IPS DF 4.7 (cell line): Measurements from ENCODE around the gene SMARCE1.
"Not testable (repeated sequence)": the region's sequence is repeated elsewhere in the genome, so short reads cannot be mapped to it uniquely, and the experiment has no call there.

Source experiments
- DNase-seq: peaks from one replicate; pipeline ENCODE4 v3.0.0-alpha.2; 2013; ENCODE audit warnings: low spot score; ENCODE audit errors: extremely low read depth

Gene SMARCE1

DNA sequence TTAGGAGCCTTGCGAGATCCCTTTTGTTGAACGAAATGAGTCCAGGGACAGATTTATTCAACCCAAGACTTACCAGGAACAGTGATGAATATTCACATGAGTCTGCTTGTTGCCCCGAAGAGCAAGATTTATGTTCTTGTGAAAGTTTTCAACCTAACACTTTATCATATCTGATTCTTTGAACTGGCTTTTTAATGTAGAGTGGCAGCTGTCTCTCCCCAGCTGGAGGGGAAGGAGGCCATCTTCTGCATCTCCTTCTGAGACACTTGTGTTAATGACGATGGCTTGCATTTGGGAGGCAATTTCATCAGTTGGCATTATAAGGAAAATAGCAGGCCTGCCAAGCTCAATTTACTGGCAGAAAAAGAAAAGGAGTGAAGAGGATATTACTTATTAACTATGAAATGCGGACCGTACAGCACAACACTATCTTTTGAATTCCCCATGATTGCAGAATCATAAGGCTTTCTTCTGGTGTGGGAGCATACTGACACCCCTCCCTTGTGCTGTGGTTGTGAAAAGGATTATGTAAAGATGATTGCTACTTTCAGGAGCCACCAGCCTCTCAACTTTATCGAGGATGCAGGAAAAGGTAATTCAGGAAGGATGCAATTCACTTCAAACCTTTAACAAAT, 35.7 kb downstream of the SMARCE1 start:
- no peak for DNase-seq

DNA sequence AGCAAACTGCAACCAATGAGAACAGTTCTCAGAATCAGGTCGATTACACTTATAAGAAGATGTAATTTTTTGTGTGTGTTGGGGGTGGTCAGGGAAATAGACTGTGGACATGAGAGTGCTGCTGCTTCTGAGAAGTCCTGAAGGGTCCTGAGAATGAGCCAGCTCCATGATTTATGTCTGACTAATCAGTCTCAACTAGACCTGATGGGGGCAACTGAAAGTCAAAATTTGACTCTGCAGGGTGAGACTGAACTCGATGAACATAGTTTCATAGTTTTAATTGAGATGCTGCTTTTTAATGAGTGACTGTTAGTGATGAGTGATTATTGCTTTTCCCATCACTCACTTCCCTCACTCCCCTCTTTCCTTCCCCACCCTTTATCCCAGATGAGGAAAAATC, 37.3 kb downstream of the SMARCE1 start:
- no peak for DNase-seq

DNA sequence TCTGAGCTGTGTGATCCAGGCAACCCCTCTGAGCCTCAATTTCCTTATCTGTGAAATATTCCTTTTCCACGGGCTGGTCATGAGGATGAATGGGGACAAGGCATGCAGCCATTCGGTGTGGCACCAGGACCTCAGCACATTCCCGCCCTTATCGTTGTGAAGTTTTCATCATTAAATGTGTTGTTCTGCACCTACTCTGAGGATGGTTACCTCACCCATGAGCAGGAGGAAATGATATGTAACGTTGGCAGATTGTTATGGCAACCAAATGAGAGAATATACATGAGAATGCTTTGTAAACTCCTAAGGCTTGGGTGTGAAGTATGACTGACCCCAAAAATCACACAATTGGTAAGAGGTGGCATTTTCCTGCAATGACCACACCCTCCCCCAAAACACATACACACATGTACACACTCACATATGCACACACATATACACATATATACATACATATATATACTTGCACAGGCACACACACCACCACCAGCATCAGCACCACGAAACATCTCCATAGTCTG, 39.5 kb downstream of the SMARCE1 start:
- no peak for DNase-seq

DNA sequence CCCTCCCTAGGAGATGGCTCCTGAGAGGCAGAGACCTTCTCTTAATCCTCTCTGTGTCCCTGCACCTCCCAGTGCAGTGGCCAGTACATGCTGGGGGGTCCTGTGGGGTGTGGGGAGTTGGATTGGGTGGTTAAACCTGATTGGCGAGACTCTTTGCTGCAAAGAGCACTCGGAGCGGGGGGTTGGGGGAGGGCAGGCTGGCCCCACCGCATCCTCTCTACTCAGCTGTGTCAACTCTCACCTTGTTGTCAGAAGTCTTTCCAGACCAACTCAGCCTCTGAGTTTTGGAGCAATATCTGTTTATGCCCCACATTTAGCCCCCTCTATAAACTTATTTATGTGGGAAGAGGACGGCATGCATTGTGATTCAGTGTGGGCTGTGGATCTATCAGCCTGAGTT, 40.0 kb downstream of the SMARCE1 start:
- DNase-seq: no peak

DNA sequence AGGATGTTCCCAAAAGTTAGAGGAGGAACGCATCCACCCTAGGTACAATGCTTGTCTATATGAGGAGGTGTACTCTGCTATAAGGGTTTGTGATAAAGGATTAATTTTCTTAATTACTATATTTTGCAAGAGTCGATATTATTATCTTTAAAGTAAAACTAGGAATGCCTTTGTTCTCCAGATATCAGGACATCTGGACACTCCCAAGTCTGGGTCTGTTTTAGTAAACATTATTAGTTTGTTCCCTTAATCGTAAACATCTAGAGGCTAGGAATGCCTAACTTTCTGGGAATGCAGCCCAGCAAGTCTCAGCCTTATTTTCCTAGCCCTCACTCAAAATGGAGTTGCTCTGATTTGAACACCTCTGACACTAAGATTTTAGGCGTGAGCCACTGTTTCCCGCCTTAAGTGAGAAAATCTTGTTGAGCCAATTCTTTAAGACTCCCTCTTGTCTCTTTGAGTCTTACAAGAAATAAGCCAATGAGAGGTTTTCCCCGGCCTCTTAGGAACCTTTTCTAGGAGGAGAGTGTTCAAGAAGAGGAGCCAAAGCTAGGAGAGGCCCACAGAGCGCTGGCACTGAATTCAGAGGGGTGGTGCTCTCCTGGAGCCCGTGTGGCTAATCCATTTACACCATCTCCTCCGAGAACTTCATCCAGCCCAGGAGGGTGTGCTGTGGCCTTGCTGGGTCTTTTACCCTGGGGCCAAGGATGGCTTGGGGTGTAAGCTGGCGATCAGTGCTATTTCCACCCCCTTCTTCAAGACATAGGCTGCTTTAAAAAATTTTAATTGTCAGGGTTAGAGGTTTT, 40.9 kb downstream of the SMARCE1 start:
- no peak for DNase-seq

DNA sequence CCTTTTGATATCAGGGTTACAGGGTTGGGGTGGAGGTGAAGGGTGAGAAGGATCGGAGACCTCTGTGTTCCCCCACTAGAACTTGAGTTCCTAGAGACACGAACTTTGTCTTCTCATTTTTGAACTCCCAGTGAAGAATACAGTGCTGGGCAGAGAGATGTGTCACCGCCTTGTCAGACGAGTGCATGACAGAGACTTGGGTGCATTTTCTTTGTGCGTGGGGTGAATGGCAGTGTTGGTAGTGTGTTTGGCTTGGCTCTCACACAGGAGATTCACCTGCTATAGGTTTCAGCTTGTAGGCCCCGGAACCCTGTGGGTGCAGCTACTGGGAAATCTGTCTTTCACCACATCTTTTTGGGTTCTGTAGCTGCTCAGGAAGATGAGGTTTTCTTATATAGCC, 42.3 kb downstream of the SMARCE1 start:
- no peak for DNase-seq

DNA sequence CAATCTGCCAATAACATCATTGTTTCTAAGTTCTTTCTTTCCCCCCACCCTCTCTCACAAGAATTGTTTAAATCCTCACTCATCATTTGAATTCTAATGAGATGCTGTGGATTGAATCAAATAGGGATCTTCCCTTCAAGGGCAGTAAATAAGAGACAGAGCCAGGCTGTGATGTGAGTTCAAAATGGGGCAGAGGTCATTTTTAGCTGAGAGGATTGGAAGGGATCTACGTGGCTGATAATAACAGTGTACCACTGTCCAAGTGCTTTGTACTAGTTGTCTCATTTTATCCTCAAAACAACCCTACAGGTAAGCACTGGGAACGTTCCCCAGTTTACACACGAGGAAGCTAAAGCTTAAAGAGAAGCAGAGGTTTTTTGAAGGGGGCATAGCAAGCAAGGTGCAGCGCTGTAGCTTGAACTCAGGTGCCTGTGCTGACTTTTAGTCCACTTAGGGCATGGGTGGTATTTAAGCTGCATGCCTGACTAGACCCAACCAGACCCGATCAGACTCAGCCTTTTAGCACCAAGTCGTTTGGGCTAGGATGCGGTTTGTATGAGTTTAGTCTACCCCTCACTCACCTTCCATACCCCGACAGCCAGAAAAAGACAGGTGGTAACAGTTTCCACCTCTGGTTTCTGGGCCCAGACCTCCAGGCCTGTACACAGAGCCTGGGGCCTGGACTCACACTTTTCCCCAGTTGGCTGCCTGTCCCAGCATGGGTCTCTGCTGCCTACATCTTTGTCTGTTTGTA, 43.1 kb downstream of the SMARCE1 start:
- DNase-seq: no peak

DNA sequence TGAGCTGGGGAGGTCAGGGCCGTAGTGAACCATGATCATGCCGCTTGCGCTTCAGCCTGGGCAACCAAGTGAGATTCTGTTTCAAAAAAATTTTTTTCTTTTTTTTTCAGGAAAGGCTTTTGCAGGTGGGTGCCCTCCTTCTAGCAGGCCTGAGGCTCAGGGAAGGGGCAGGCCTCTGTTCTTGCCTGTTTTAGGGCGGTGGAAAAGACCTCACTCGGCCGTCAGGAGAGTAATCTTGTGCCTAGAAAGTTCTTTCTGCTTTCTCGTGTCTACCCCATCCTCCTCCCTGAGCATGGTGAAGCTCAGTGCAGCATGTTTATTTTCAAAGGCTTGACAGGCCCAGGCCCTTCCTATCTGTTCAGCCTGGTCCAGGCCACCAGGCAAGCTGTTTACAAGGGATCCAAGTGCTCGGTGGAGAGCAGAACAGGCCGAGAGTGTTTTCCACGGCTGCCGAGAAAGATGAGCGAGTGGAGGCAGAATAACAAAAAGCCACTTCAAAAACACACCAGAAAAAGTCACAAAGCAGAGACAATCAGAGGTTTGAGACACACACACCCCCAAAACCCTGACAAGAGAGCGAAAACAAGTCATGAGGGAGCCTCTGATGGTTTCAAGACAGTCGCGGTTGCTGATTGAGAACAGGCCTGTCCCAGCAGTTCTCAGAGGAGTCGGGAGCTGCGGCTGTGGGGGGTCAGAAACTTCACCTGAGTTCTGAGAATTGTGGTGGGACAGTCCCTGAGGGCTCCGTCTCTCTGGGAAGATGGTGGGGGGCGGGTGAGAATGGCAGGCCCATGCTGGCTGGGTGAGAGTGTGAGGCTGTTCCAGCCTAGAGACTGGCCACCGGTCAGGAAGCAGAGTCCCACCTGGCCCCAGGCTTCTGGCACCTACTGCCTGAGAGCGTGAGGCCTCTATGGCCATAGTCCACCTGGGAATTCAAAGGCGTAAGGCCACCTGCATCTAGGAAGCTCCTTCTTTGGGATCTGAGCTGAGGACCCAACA, 44.9 kb downstream of the SMARCE1 start:
- no peak for DNase-seq

DNA sequence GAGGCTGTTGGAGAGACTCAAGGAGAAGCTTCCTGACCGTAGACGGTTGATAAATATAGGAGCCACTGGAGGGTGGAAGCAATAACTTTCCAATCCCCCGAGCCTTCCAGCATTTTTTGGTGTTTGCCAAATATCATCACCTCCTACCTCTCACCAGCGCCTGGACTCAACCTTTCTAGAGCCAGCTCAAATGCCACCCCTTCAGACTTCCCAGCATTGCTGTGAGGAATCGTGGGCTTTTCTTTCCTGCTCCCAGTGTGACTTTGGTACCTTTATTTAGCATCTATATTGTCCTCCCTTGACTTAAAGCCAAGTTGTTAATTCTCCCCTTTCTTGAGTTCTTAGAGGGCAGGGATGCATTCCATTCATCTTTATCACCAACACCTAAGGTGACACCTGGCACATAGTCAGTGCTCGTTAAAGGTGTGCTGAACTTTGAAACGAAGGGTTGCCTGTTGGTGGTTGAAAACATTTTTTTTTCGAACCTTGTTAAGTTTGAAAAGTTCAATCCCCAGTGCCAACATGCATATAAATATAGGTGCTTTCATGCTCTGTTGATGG, 47.1 kb downstream of the SMARCE1 start:
- no peak for DNase-seq

DNA sequence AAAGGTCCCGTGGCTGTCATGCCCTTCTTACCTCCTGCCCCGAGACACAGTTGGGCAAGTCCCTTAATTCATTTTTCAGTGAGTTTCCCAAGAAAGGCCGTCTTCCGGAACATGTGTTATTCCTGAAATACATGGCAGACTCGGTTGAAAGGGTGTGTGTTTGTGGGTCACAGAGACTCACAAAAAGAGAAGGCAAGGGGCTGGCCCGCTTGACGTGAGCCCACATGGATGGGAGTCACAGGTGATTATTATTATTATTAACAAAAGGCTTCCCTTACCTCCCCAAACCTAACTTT, 48.2 kb downstream of the SMARCE1 start:
- DNase-seq: no peak

DNA sequence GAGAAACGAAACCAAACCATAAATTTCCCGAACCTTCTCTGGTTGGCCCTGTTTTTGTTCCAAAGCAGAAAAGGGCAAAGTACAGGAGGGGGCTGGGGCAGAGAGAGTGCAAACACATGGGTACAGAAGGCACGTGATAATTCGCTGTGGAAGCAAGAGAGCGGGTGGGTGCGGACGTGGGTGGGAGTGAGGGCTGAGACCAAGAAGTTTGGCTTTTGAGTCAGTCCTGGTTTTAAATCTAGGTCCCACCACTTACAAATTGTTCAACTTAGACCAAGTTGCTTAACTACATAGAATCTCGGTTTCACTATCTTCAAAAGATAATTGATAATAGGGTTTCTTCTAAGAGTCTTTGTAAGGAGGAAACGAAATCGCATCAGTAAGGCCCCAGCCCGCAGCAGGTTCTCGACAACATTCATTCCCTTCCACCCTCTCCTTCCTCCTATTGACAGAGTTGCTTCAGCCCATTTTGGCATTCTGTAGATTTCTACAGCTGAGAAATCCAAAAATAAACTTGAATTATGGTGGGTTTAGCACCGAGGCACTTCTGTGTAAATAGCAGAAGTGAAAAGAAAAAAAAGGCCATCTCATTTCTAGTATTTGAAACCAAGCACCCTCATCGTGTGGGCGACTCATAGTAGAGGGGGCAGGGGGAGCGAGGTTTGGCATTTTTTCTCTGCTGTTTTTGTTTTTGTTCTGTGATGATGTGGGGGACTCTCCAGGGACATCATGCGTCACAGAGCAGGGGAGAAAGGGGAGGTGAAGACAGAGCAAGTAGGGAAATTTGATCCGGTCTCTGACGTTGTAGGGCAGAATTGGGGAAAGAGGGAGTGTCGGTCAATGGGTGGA, 48.8 kb downstream of the SMARCE1 start:
- DNase-seq: no peak

DNA sequence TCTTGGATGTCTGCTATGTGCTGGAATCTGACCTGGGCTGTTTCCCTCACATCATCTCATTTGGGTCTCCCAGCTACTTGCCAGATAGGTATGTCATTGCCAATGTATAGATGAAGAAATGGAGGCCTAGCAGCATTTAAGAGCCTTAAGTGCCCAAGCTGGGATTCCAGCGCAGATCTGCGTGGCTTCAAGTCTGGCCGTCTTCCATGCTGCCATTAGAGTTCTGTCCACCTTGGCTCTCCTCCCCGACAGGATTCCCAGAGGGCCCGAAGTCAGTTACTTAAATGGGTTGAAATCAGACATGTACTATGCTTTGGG, 49.4 kb downstream of the SMARCE1 start:
- no peak for DNase-seq

DNA sequence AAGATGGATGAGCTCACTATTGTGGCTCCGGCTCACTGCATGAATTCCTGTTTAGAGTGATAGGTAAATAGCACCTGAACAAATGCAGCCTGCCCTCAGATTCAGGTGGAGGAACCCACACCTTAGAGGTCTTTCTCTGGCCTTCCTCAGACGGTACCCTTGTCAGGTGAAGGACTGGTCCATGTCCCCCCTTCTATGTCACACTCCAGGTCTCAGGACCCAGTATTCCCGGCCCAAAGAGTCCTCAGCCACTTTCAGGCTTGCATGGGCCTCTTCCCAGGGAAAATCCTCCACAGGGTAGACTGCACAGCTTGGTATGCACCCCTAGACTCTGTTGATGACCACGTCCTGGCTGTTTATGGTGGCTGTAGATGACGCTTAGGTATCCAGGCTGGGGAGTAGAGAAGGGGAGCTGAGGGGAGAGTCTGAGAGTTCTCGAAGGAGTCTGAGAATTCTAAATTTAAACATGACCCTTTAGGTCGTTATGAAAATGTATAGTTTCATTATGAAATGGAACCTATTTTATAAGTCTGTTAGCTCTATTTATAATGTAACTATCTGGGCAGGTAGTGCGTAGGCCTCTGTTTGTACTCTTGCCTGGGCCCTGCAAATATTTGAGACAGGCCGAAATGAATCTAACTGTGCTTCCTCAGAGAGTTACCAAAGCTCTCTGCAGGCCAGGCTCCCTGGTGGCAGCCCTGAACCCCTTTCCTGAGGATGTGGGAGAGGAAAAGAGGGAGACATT, 49.9 kb downstream of the SMARCE1 start:
- no peak for DNase-seq

DNA sequence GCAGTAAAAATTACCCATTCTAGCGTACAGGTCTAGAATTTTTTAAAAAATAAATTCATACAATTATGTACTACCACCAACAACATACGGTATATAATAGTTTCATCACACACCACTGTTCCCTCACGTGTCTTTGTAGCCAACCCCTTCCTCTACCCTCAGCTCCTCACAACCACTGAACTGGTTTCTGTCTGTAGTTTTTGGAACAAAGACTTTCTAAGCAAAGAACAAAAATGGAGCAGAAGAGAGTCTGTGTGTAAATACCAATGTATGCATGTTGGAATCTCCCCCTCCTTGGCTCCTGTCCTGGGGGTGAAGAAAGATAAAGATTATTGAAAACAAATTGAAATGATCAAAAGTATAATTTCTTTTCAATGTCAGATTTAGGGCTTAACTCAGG, 50.5 kb downstream of the SMARCE1 start:
- no peak for DNase-seq

DNA sequence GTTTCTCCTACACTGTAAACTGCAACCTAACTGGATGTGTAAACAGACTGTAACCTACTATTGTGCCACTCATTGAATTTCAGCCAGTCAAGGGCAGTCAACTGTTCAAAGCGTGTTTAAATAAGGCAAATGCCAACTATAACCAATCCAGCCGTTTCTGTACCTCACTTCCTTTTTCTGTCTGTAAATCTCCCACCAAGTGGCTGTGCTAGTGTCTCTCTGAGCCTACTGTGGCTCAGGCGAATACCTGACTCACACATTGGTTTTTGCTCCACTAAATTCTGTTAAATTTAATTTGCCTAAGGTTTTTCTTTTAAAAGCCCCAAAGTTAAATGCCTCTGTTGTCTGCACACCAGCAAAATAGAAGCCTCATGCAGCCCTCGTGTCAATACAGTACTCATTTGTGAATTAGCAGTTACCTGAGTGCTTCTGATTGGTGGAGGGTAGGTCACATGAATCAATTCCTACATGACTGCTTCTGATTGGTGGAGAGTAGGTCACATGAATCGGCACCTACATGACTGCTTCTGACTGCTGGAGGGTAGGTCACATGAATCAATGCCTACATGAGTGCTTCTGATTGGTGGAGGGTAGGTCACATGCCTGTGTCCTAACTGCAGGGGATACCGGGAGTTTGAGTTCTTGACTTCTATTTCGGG, 51.2 kb downstream of the SMARCE1 start:
- DNase-seq: peak; percentile 49

DNA sequence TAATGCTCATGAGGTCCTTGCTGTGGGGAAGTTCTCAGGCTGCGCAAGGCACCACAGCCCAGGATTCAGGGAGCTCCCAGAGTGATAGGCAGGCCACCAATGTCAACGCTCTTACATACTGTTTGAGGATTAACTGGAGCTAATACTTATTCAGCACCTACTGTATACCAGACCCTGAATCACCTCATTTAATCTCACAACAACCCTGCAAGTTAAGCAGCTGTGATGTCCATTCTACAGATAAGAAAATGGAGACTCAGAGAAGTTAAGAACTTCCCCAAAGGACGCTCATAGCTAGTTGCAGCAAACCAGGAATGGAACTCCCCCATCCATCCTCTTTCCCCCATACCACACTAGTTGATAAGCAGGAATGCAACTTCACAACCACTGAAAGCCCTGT, 56.9 kb downstream of the SMARCE1 start:
- no peak for DNase-seq

DNA sequence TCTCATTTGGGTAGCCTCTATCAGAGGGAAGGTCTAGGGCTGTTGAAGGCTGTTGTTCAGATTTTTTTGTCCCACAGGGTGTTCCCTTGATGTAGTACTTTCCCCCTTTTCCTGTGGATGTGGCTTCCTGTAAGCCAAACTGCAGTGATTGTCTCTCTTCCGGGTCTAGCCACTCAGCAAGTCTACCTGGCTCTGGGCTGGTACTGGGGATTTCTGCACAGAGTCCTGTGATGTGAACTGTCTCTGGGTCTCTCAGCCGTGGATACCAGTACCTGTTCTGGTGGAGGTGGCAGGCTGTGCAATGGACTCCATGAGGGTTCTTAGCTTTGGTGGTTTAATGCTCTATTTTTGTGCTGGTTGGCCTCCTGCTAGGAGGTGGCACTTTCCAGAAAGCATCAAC, 59.1 kb downstream of the SMARCE1 start:
- no peak for DNase-seq

DNA sequence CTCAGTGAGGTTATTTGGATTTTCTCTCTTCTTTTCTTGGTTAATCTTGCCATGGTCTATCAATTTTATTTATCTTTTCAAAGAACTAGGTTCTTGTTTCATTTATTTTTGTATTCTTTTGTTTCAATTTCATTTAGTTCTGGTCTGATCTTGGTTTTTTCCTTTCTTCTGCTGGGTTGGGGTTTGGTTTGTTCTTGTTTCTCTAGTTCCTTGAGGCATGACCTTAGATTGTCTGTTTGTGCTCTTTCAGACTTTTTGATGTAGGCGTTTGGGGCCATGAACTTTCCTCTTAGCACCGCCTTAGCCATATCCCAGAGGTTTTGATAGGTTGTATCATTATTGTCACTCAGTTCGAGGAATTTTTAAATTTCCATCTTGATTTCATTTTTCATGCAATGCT, 61.4 kb downstream of the SMARCE1 start:
- DNase-seq: not testable (repeated sequence)

DNA sequence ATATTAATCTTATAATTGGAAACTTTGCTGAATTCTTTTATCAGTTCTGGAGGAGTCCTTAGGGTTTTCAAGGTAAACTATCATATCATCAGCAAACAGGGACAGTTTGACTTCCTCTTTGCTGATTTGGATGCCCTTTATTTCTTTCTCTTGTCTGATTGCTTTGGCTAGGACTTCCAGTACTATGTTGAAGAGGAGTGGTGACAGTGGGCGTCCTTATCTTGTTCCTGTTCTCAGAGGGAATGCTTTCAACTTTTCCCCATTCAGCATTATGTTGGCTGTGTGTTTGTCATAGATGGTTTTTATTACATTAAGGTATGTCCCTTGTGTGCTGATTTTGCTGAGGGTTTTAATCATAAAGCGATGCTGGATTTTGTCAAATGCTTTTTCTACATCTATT, 62.7 kb downstream of the SMARCE1 start:
- not testable (repeated sequence) for DNase-seq
